Stimulated activated CD8-positive, alpha-beta memory T cell treated with anti-CD3 and anti-CD28 coated beads, Interleukin-7, amount 100 ng/mL, for 1 hour (primary cell): Measurements from ENCODE around the gene CALU.

Source experiments
- DNase-seq, 2 donors: peaks; one replicate each; pipeline ENCODE4 v3.0.0-alpha.2; 2020; ENCODE audit warnings: low read depth in 2 of 2

Gene CALU

DNA sequence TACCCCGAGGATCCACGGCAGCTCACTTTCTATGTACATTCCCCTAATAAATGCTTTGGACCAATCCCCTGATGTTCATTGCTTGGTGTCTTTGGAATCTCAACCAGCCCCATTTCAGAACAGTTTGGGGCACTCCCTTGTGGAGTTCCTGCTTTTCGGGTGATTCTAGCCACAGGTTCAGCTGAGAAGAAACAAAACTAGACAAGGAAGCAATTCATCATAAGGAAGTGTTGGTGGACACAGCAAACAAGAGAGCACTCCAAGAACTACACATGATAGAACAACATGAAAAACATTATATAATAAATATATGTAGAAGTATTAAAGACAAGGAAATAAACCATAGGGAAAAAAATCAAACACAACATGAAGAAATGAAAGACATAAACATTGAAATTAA lies 46.6 kb downstream of the CALU start:
- no peak for DNase-seq

- no peak for DNase-seq
These were observed 49.6 kb downstream of the CALU start for GRCh38 chr7:128788446-128789412.

DNA sequence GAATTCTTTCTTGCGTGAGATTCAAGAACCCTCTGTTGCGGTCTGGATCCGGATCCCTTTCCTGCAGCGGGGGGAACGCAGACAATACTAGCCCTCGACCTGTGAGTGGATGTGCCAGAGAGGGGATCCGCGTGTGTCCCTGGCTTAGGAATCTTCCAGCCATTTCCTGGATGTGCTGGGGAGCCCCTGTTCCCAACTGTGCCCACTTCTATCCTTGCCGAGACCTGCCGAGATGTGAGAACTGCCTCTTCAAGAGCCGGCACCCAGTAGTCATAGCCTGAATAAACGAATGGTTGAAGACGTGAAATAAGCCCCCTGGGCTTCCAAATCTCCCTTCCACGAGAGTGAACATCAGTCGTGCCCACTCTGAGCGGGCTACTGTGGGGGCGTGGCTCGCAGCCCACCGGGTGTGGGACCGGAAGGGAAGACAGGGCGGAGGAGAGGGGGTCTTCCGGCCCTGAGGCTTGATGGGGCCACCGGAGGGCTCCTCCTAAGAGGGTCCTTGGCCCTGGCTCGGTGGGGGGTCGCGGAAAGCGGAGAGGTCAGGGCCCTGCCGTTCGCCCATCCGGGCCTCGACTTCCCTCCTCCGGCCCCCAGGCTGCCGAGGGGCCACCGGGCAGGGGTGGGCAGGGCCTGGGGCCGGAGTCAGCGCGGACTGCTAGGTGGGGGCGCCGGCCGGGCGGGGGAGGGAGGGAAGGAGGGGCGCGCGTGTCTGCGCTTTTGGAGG lies 51.3 kb downstream of the CALU start:
- DNase-seq = no peak

GRCh38 chr7:128791121-128791971 lies 52.2 kb downstream of the CALU start, which contains the start of gene CCDC136:
TSS of gene CCDC136 (plus strand) at chr7:128791968. CDS start at chr7:128792412, 444 bp downstream.
- DNase-seq = peak; percentile 50 to 59

DNA sequence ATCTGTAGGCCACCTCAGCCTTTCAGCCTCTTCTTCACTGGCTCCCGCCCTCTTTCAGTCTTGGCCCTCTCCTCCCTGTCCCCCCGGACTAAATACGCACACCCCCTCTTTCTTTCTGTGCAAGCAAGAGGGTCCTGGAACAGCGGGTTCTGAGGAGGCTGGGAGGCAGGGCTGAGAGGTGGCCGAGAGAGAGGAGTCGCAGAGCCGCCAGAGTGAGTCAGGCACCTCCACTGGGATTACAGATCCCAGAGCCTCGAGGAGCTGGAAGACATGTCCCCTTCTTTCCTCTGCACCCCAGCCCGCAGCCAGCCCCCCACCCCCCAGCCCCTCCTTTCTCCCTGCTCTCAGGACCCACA lies 52.8 kb downstream of the CALU start:
- no peak for DNase-seq

DNA sequence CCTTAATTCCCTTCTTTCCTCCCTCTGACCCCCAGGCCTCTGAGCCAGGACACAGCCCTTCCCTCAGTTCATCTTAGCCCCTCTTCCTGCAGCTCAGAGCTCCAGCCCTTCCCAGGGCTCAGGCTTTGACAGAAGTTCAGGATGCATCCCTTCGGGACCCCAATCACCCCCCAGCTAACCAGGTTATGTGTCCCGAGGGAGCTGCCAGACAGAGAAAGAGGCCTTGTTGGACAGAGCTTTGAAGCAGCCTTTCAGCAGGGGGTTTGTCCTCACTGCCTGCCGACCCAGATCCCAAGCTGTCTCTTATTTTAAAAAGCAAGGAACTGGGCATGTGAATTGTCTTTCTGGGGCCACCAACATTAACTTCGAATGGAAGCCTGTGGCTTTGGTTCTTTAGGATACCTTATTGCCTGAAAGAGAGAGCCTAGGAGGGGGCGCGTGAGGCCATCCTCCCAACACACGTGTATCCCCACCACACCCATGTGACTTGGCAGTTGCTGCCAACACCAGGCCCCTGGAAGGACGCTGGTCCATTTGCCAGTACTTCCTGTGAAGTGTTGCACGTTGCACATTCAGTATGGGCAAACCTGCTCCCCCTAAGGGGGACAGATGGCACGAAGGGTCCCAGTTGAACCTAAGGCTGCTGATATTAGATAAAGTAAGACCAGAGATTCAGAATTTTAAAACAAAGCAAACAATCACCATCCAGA lies 53.5 kb downstream of the CALU start:
- DNase-seq = no peak

GRCh38 chr7:128793181-128793547 lies 54.0 kb downstream of the CALU start:
- DNase-seq = no peak

GRCh38 chr7:128794020-128794419 lies 54.9 kb downstream of the CALU start:
- DNase-seq = no peak

DNA sequence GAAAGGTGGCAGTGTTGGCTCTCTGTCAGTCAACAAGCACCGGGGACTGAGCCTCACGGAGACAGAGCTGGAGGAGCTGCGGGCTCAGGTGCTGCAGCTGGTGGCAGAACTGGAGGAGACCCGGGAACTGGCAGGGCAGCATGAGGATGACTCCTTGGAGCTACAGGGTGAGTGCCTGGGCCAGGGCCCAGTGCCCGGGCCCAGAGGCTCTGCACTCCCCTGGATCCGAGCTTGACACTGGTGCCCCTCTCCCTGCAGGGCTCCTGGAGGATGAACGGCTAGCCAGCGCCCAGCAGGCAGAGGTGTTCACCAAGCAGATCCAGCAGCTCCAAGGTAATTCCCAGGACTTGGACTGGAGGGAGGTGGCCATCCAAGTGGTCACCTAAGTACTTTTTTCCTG lies 55.3 kb downstream of the CALU start:
- DNase-seq = no peak

GRCh38 chr7:128795129-128795528 lies 56.0 kb downstream of the CALU start:
- no peak for DNase-seq

DNA sequence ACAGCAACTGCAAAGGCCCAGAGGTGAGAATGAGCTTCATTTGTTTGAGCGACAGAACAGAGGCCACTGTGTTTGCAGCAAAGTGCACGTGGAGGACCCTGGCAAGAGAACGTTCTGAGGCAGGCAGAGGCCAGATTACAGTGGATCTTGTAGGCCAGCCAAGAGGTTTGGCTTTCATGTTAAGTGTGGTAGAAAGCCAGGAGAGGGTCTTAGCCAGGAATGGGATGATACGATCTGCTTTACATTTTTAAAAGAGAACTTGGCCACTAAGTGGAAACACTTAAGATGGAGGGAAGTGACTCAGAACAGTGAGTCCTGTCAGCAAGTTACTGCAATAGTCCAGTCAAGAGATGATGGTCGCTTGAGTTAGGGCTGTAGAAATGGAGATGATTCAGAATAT lies 57.2 kb downstream of the CALU start:
- no peak for DNase-seq

DNA sequence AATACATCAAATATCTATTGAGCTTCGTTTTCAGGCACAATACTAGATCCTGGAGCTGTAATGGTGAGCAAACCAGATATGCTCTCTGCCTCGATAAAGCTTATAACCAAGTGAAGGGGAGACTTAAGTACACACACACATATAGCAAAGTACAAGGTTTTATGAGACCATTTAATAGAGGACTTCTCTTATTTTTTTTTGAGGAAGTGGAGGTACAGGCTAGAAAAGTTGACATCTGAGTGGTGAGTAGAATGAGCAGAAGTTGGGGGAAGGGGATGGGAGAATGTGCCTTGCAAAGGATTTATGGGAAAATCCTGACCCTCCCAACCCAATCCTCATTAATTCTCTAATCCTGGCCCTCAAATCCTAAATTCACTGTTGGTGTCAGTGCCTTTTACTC lies 60.3 kb downstream of the CALU start:
- no peak for DNase-seq

DNA sequence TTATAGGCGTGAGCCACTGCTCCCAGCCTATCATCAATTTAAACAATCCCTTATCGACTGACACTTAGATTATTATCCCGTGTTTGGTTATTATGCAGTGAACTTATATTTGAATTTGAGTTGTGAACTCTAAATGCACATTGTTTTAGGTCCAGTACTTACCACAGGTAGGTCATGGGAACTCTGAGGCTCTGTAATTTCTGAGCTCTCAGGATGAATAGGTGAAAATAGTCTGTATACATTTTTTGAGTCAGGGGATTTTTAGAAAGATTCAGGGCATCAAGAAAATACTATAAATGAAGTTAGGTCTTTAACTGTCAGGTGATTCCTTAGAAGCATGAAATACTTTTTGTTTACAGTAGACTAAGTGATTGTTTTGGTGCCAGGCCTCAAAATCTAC lies 61.4 kb downstream of the CALU start:
- no peak for DNase-seq

GRCh38 chr7:128801003-128801402 lies 61.8 kb downstream of the CALU start:
- DNase-seq = no peak

DNA sequence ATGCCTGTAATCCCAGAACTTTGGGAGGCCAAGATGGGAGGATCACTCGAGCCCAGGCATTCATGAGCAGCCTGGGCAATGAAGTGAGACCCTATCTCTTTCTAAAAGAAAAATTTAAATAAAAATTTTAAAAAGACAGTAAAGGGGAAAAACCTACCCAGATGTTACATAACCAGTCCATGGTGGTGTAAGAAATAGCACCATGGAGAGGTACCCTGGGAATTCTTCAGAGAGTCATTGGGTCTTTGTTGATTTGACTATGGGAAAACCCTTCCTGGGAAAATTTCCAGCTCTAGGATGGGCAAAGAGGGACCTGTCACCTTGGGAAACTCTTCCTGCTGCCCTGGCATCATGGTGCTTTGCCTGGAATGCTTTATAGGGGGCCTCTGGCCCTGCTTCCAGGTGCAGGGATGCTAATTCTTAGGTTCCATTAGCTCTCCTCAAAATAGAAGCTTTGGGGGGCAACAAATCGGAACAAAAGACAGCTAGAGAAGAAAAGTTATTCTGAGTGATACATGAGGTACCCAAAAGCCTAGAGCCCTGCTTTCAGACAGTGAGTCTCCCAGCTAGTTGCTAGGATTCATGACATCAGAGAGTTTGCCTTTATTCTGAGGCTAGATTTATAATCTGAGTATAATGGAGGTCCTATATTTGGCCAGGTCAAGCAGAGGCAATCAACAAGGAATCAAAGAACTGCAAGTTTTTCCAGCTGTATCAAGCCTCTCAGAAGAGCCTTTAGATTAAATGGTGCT lies 62.7 kb downstream of the CALU start:
- no peak for DNase-seq

- DNase-seq = no peak
These were observed 65.3 kb downstream of the CALU start for GRCh38 chr7:128804484-128804883.

GRCh38 chr7:128805225-128805624 lies 66.1 kb downstream of the CALU start:
- no peak for DNase-seq

- no peak for DNase-seq
These were observed 68.0 kb downstream of the CALU start for GRCh38 chr7:128807191-128807590.

DNA sequence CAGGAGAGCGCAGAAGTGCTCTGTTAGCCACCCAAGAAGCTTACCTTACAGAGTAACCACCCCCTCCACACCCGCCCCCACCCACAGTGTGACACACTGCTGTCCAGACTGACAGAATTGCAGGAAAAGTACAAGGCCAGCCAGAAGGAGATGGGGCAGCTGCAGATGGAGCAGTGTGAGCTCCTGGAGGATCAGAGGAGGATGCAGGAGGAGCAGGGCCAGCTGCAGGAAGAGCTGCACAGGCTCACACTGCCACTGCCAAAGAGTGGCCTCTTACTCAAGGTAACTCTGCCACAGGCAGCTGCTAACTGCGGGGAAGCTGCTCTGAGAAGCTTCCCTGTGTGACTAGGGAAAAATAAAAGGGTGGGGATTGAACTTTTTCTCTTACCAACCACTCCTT lies 70.2 kb downstream of the CALU start:
- no peak for DNase-seq

- no peak for DNase-seq
These were observed 71.3 kb downstream of the CALU start for GRCh38 chr7:128810473-128810872.

- no peak for DNase-seq
These were observed 71.8 kb downstream of the CALU start for GRCh38 chr7:128810997-128811396.
